MM.1S (cell line): ENCODE data around the gene NUSAP1.

Experiments
- DNase-seq: peaks from one replicate; pipeline ENCODE4 v3.0.0-alpha.2; 2015
- H2AFZ ChIP-seq: fragments of 300-600 bp; sonication (generic); 2 replicates; pipeline ENCODE4 v1.6.0; 2016; ENCODE audit warnings: antibody characterized with exemption, low read length
- H3F3A ChIP-seq: fragments of 300-600 bp; sonication (generic); 2 replicates; pipeline ENCODE4 v1.6.1; 2016; ENCODE audit warnings: mild to moderate bottlenecking, antibody characterized with exemption, low read length, moderate library complexity, mixed read lengths; ENCODE audit not compliant: insufficient read depth
- H3K27ac ChIP-seq: fragments of 300-600 bp; sonication (generic); 2 replicates; pipeline ENCODE4 v1.5.1; 2016; ENCODE audit warnings: mild to moderate bottlenecking, low read length
- H3K27me3 ChIP-seq: fragments of 300-600 bp; sonication (generic); replicated peaks from 2 replicates; pipeline ENCODE4 v1.6.0; 2016; ENCODE audit warnings: low read length; ENCODE audit not compliant: insufficient read depth
- H3K36me3 ChIP-seq: fragments of 300-600 bp; sonication (generic); replicated peaks from 2 replicates; pipeline ENCODE4 v1.6.1; 2016; ENCODE audit warnings: mild to moderate bottlenecking, low read length, mixed read lengths; ENCODE audit not compliant: insufficient read depth
- H3K4me1 ChIP-seq: fragments of 300-600 bp; sonication (generic); 2 replicates; pipeline ENCODE4 v1.6.1; 2016; ENCODE audit warnings: low read length, mixed read lengths
- H3K4me2 ChIP-seq: fragments of 300-600 bp; sonication (generic); 2 replicates; pipeline ENCODE4 v1.6.0; 2016; ENCODE audit warnings: low read depth, low read length
- H3K4me3 ChIP-seq: fragments of 300-600 bp; sonication (generic); 2 replicates; pipeline ENCODE4 v1.5.1; 2016; ENCODE audit warnings: low read length, mixed read lengths
- H3K79me2 ChIP-seq: fragments of 300-600 bp; sonication (generic); 2 replicates; pipeline ENCODE4 v1.6.1; 2016; ENCODE audit warnings: mixed run types, low read length, mixed read lengths
- H3K9ac ChIP-seq: fragments of 300-600 bp; sonication (generic); 2 replicates; pipeline ENCODE4 v1.6.1; 2016; ENCODE audit warnings: low read length, mixed read lengths
- H3K9me2 ChIP-seq: fragments of 300-600 bp; sonication (generic); replicated peaks from 2 replicates; pipeline ENCODE4 v1.6.1; 2016; ENCODE audit warnings: mild to moderate bottlenecking, low read length, mixed read lengths; ENCODE audit not compliant: insufficient read depth
- H3K9me3 ChIP-seq: fragments of 300-600 bp; sonication (generic); replicated peaks from 2 replicates; pipeline ENCODE4 v1.6.1; 2016; ENCODE audit warnings: mild to moderate bottlenecking, low read length, mixed read lengths; ENCODE audit not compliant: insufficient read depth
- H4K20me1 ChIP-seq: fragments of 300-600 bp; sonication (generic); 2 replicates; pipeline ENCODE4 v1.6.1; 2016; ENCODE audit warnings: mild to moderate bottlenecking, low read length, moderate library complexity, mixed read lengths; ENCODE audit not compliant: insufficient read depth
- CTCF ChIP-seq: fragments of 300-600 bp; sonication (generic); IDR thresholded peaks from 2 replicates; pipeline ENCODE4 v1.5.1; 2016; ENCODE audit warnings: antibody characterized with exemption, low read length, mixed read lengths
- EZH2 ChIP-seq: fragments of 300-600 bp; sonication (generic); optimal IDR thresholded peaks from 2 replicates; pipeline ENCODE3; 2017; ENCODE audit warnings: low read depth, mild to moderate bottlenecking, antibody characterized with exemption, low read length, mixed read lengths
- EZH2phosphoT487 ChIP-seq: fragments of 300-600 bp; sonication (generic); IDR thresholded peaks from 2 replicates; pipeline ENCODE4 v1.6.1; 2018; ENCODE audit warnings: antibody characterized with exemption, low read length

NUSAP1 gene

GRCh38 chr15:41411441-41411840 lies 78.8 kb downstream of the NUSAP1 start:
- H3K9ac ChIP-seq: no peak overlapping the region
- no peak for DNase-seq
- H4K20me1 ChIP-seq: no peaks in the 10 kb centered on the region
- H2AFZ ChIP-seq: no peak overlapping the region
- no peak overlapping the region for H3K4me3 ChIP-seq
- no peak overlapping the region for H3K27ac ChIP-seq
- no peaks in the 10 kb centered on the region for H3K9me2 ChIP-seq
- H3F3A ChIP-seq: peaks cover 5% of the 10 kb centered on the region
- H3K4me2 ChIP-seq: no peak overlapping the region
- TF ChIP-seq EZH2: no peak
- no peak for TF ChIP-seq CTCF
- TF ChIP-seq EZH2phosphoT487: no peak
- peaks cover 8% of the 10 kb centered on the region; the same call in 1 of the 2 replicates for H3K4me1 ChIP-seq
- H3K27me3 ChIP-seq: no peaks in the 10 kb centered on the region
- H3K79me2 ChIP-seq: peaks cover 10% of the 10 kb centered on the region
- H3K36me3 ChIP-seq: no peaks in the 10 kb centered on the region
- no peaks in the 10 kb centered on the region for H3K9me3 ChIP-seq

GRCh38 chr15:41416128-41416741 lies 83.6 kb downstream of the NUSAP1 start:
- peak overlapping the region; percentile 79 for H2AFZ ChIP-seq
- H3K9me3 ChIP-seq: no peaks in the 10 kb centered on the region
- H3K4me3 ChIP-seq: peak overlapping the region; percentile 77
- 0 out of 2 replicates have a peak, but pooled peaks cover 4% of the 10 kb centered on the region for H4K20me1 ChIP-seq
- no peaks in the 10 kb centered on the region for H3F3A ChIP-seq
- H3K79me2 ChIP-seq: peaks cover 56% of the 10 kb centered on the region
- H3K4me2 ChIP-seq: peak overlapping the region; percentile 73
- H3K9me2 ChIP-seq: no peaks in the 10 kb centered on the region
- H3K27me3 ChIP-seq: no peaks in the 10 kb centered on the region
- H3K36me3 ChIP-seq: no peaks in the 10 kb centered on the region
- no peak for DNase-seq
- peak overlapping the region; percentile 3; the same call in 1 of the 2 replicates for H3K27ac ChIP-seq
- no peaks in the 10 kb centered on the region for H3K4me1 ChIP-seq
- TF ChIP-seq CTCF (no peak), EZH2 (no peak), EZH2phosphoT487 (no peak)
- H3K9ac ChIP-seq: peak overlapping the region; percentile 61

- H3K27ac ChIP-seq: peak within 1 kb of the TSS; percentile 3; the same call in 1 of the 2 replicates
- no peaks in the 10 kb centered on the region for H3F3A ChIP-seq
- H3K27me3 ChIP-seq: no peaks in the 10 kb centered on the region
- peak; percentile 93 for DNase-seq
- H3K4me1 ChIP-seq: no peaks in the 10 kb centered on the region
- H3K79me2 ChIP-seq: peaks cover 62% of the 10 kb centered on the region
- TF ChIP-seq EZH2: no peak
- TF ChIP-seq CTCF: no peak
- no peak for TF ChIP-seq EZH2phosphoT487
- H4K20me1 ChIP-seq: 0 out of 2 replicates have a peak, but pooled peaks cover 4% of the 10 kb centered on the region
- H3K9me3 ChIP-seq: no peaks in the 10 kb centered on the region
- H3K36me3 ChIP-seq: no peaks in the 10 kb centered on the region
- H3K4me2 ChIP-seq: peak within 1 kb of the TSS; percentile 81
- peak within 1 kb of the TSS; percentile 79 for H2AFZ ChIP-seq
- H3K9me2 ChIP-seq: no peaks in the 10 kb centered on the region
- peak within 1 kb of the TSS; percentile 87 for H3K4me3 ChIP-seq
- peak within 1 kb of the TSS; percentile 77 for H3K9ac ChIP-seq
These were observed 84.2 kb downstream of the NUSAP1 start, which contains the start of gene RTF1 for GRCh38 chr15:41416742-41417417. Gene RTF1, plus strand, starts transcription at chr15:41417095. Its CDS starts 21 bp downstream, at chr15:41417116.
